BLaER1 (cell line): ENCODE measurements around the gene RGS12.
A peak's percentile ranks its signal among the peaks of the same experiment; 100 is the strongest.

Experiments used
- H3K27ac ChIP-seq: shearing (Covaris generic); formaldehyde crosslinking; 2 replicates; pipeline ENCODE4 v1.8.1; 2022
- H3K27me3 ChIP-seq: shearing (Covaris generic); formaldehyde crosslinking; 2 replicates; pipeline ENCODE4 v1.8.1; 2022
- H3K36me3 ChIP-seq: shearing (Covaris generic); formaldehyde crosslinking; 2 replicates; pipeline ENCODE4 v1.8.1; 2022
- H3K4me1 ChIP-seq: shearing (Covaris generic); formaldehyde crosslinking; 2 replicates; pipeline ENCODE4 v1.8.1; 2022
- H3K4me2 ChIP-seq: shearing (Covaris generic); formaldehyde crosslinking; 2 replicates; pipeline ENCODE4 v1.8.1; 2022
- H3K4me3 ChIP-seq: shearing (Covaris generic); formaldehyde crosslinking; 2 replicates; pipeline ENCODE4 v1.8.1; 2022
- H3K9ac ChIP-seq: shearing (Covaris generic); formaldehyde crosslinking; 2 replicates; pipeline ENCODE4 v1.8.1; 2022
- H3K9me3 ChIP-seq: shearing (Covaris generic); formaldehyde crosslinking; 2 replicates; pipeline ENCODE4 v1.8.1; 2022
- H4K20me1 ChIP-seq: shearing (Covaris generic); formaldehyde crosslinking; 2 replicates; pipeline ENCODE4 v1.8.1; 2022
- Cebpa-rat ChIP-seq: shearing (Covaris generic); IDR thresholded peaks from 2 replicates; pipeline ENCODE4 v1.8.1; 2022

RGS12 gene

DNA sequence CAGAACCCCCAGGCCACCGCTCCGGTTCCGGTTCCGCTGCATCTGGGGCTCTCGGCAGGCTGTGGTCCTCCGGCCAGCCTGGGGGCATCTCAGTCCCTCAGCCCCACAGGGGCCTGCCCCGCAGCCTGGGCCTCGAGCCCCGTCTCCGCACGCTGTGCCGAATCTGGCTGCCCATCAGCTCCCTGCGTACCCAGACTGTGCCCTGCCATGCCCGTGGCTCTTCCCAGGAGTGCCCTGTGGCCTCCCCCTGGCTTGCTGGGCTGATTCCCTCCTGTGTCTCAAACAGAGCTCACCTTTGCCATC, 44.7 kb upstream of the RGS12 start:
- TF ChIP-seq Cebpa-rat, result no peak
- peak overlapping the region; percentile 50 for H3K27ac ChIP-seq
- H3K4me2 ChIP-seq, result no peak overlapping the region
- no peak overlapping the region for H3K4me3 ChIP-seq
- H4K20me1 ChIP-seq, result peaks cover 11% of the 10 kb centered on the region; the same call in 1 of the 2 replicates
- no peaks in the 10 kb centered on the region for H3K36me3 ChIP-seq
- no peaks in the 10 kb centered on the region for H3K9me3 ChIP-seq
- H3K27me3 ChIP-seq, result no peaks in the 10 kb centered on the region
- H3K9ac ChIP-seq, result no peak overlapping the region
- peaks cover 78% of the 10 kb centered on the region for H3K4me1 ChIP-seq

DNA sequence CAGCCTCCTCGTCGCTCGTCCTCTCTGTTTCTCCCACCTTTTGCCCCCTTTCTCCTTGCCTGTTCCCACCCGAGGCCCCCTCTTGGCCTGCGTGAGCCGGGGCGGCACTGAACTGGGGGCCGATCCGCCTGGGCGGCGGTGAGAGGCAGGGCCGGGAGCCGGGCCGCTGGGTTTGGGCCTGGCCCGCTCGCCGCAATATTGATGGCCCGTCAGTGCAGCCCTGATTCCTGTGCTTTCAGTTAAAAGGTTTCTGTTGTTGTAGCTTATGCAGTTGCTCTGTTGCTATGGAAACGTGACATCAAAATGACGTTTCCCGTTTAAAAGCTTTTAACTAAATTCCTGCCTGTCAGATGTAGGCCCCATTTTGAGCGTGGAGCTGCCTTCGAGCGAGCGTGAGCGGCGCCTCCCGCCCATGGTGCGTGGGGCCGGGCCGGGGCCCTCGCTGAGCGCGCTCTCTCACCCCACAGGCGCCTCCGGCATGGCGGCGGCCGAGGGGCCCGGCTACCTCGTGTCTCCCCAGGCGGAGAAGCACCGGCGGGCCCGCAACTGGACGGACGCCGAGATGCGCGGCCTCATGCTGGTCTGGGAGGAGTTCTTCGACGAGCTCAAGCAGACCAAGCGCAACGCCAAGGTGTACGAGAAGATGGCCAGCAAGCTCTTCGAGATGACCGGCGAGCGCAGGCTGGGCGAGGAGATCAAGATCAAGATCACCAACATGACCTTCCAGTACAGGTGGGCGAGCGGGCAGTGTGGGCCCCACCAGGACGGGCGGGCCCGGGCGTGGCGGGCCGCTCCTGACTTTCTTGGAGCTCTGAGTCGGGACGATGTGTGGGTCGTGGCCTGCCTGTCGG, 43.8 kb upstream of the RGS12 start, which contains the start of gene MSANTD1:
Gene MSANTD1 (plus strand): TSS at position 349 of the 851 bp plus-strand sequence. CDS start 64 bp downstream, at position 413.
- Histone ChIP-seq H4K20me1 (peaks cover 6% of the 10 kb centered on the region; the same call in 1 of the 2 replicates), H3K9me3 (no peaks in the 10 kb centered on the region), H3K4me3 (no peak within 1 kb of the TSS), H3K27me3 (no peaks in the 10 kb centered on the region), H3K9ac (no peak within 1 kb of the TSS; the same call in 1 of the 2 replicates), H3K4me1 (peaks cover 69% of the 10 kb centered on the region), H3K36me3 (no peaks in the 10 kb centered on the region), H3K4me2 (0 out of 2 replicates have a peak within 1 kb of the TSS, but pooled peaks have one; percentile 20), H3K27ac (peak within 1 kb of the TSS; percentile 50)
- TF ChIP-seq Cebpa-rat, result no peak

DNA sequence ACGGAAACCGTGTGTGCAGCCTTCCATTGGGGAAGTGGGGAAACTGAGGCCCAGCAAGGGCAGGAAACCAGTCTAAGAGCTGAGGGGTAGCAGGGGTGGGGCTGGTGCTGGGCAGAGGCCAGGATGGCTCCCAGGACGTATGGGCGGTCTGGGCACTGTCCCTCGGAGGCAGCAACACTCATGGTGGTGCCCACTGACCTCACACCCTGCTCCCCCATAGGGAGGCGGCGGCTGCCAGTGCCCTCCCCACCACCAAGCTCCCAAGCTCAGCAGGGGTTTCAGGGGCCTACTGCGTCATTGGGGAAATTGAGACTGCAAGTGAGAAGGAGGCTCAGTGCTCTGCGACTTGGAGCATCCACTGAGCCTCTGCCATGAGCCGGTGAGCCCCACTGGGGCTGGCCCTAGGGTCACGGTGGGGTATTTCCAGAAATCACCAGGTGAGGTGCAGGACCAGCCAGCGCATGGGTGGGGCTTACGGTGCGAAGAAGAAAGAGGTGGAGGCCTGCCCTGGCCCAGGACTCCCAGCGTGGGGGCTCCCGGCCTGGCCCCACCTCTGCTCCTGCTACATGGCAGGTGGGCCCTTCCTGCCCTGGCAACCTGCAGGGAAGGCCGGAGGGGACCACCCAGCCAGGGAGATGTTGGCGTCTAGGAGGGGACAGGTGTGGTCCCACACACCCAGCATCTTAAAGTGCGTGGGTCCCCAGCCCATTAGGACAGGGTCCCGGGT, 42.9 kb upstream of the RGS12 start:
- Histone ChIP-seq H3K9me3 (no peaks in the 10 kb centered on the region), H3K4me1 (peaks cover 68% of the 10 kb centered on the region), H3K27ac (no peak overlapping the region), H3K4me3 (no peak overlapping the region), H3K36me3 (no peaks in the 10 kb centered on the region), H3K9ac (no peak overlapping the region), H3K27me3 (no peaks in the 10 kb centered on the region), H4K20me1 (no peaks in the 10 kb centered on the region), H3K4me2 (no peak overlapping the region)
- TF ChIP-seq Cebpa-rat, result no peak

GRCh38 chr4:3250438-3250955, 42.3 kb upstream of the RGS12 start:
- Histone ChIP-seq H3K27ac (peak overlapping the region; percentile 62), H3K36me3 (0 out of 2 replicates have a peak, but pooled peaks cover 1% of the 10 kb centered on the region), H3K9me3 (no peaks in the 10 kb centered on the region), H4K20me1 (no peaks in the 10 kb centered on the region), H3K4me1 (peaks cover 64% of the 10 kb centered on the region), H3K27me3 (no peaks in the 10 kb centered on the region), H3K4me3 (no peak overlapping the region), H3K4me2 (peak overlapping the region; percentile 62), H3K9ac (no peak overlapping the region)
- TF ChIP-seq Cebpa-rat, result no peak

DNA sequence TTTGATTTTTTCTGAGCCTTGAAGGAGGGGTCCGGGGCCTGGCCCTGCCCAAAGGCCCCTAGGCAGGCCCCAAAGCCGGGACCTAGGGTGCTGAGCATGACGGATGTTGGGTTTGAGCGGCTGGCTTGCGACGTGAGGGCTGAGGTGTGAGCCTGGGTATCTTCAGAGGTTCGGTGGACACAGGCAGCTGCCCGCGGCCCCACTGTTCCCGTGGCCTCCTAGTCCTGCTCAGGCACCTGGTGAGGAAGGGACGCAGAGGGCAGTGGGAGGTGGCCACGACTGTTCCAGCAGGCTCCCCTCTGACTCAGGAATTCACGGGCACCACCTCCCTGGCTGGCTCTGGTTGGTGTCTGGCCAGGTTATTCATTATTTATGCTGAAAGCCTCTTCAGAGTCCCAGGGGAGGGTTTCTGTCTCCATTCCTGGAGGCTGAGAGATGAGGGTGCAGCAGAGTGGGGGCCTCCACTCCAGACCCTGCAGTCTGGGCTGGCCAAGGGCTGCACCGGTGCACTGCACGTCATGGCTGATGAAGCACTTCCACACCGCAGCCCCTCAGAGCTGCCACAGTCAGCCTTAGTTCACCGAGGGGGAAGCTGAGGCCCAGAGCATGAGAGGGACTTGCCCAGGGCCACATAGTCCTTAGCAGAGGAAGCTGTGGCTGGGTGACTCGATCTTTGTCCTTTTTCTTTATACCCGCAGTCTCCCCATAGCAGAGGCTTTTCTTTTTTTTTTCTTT, 41.7 kb upstream of the RGS12 start:
- no peaks in the 10 kb centered on the region for H3K9me3 ChIP-seq
- no peaks in the 10 kb centered on the region for H3K27me3 ChIP-seq
- 0 out of 2 replicates have a peak, but pooled peaks cover 4% of the 10 kb centered on the region for H3K36me3 ChIP-seq
- no peak for TF ChIP-seq Cebpa-rat
- H3K4me3 ChIP-seq, result no peak overlapping the region
- H3K9ac ChIP-seq, result peak overlapping the region; percentile 24; the same call in 1 of the 2 replicates
- peak overlapping the region; percentile 62 for H3K27ac ChIP-seq
- H3K4me2 ChIP-seq, result peak overlapping the region; percentile 62
- no peaks in the 10 kb centered on the region for H4K20me1 ChIP-seq
- peaks cover 64% of the 10 kb centered on the region for H3K4me1 ChIP-seq

DNA sequence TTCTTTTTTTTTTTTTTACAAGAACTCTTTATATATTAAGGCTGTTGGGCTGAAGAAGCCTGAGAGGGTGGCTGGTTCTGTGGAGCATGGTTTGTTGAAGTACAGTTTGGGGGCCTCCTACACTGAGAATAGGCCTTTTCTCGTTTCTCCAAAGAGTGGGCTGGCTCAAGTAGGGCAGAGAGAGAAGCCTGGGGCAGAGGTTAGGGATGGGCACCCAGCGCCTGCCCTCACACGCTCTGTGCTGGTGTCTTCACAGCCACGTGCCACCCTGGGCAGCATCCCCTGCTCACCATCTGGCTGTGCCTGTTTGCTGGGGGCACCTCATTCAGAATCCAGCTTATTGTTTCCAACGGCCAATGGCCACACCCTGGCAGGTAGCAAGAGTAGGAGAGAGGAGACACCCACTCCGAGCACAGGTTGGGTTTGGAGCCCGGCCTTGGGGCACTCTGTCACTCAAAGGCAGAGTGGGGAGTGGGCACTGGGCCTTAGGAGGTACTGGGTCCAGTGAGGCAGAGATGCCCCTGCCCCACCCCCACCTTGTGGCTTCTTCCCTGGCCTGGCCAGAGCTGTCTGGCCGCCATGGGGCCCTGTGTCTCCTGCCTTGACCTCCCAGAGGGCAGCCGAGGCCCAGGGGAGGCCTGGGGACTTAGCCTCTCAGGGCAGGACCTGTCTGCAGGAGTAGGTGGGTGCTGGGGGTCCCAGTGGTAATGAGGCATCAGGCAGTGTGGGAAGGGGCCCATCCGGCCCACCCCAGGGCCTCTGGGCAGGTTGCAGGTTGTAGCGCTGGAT, 40.9 kb upstream of the RGS12 start:
- Histone ChIP-seq H3K27ac (peak overlapping the region; percentile 62), H3K9ac (peak overlapping the region; percentile 24; the same call in 1 of the 2 replicates), H3K27me3 (no peaks in the 10 kb centered on the region), H3K9me3 (no peaks in the 10 kb centered on the region), H3K4me2 (peak overlapping the region; percentile 62), H4K20me1 (no peaks in the 10 kb centered on the region), H3K36me3 (0 out of 2 replicates have a peak, but pooled peaks cover 4% of the 10 kb centered on the region), H3K4me1 (peaks cover 64% of the 10 kb centered on the region), H3K4me3 (no peak overlapping the region)
- TF ChIP-seq Cebpa-rat, result no peak

GRCh38 chr4:3252480-3252828, 40.4 kb upstream of the RGS12 start:
- no peaks in the 10 kb centered on the region for H4K20me1 ChIP-seq
- no peak overlapping the region for H3K4me3 ChIP-seq
- H3K36me3 ChIP-seq, result 0 out of 2 replicates have a peak, but pooled peaks cover 4% of the 10 kb centered on the region
- H3K4me2 ChIP-seq, result no peak overlapping the region
- H3K4me1 ChIP-seq, result peaks cover 66% of the 10 kb centered on the region
- no peaks in the 10 kb centered on the region for H3K27me3 ChIP-seq
- H3K27ac ChIP-seq, result peak overlapping the region; percentile 62
- TF ChIP-seq Cebpa-rat, result no peak
- no peak overlapping the region for H3K9ac ChIP-seq
- H3K9me3 ChIP-seq, result no peaks in the 10 kb centered on the region

DNA sequence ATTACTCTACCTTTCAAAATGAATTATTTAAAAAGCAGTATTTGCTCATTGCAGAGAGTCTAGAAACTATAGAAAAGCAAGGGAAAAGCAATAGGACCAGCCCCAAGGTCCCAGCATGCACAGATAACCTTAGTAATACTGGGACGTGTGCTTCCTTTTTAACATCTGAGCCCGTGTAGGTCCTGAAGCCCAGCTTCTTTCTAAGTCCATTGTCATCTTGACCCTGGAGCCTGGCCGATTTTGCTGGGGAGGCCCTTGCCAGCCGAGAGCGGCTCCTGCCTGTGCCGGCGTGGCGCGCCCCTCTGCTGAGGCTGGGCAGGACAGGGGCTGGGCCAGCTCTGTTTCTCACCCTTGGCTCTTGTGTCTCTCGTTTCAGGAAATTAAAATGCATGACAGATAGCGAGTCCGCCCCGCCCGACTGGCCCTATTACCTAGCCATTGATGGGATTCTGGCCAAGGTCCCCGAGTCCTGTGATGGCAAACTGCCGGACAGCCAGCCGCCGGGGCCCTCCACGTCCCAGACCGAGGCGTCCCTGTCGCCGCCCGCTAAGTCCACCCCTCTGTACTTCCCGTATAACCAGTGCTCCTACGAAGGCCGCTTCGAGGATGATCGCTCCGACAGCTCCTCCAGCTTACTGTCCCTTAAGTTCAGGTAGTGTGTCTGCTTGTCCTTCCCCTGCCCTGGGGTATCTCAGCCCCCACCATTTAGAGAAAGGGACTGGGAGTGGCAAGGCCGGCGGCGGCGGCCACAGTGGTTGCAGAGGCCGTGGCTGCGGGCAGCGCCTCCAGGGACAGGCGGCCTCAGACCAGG, 39.8 kb upstream of the RGS12 start:
- peaks cover 71% of the 10 kb centered on the region for H3K4me1 ChIP-seq
- H3K9ac ChIP-seq, result no peak overlapping the region
- H3K4me2 ChIP-seq, result no peak overlapping the region
- H3K27me3 ChIP-seq, result no peaks in the 10 kb centered on the region
- no peak for TF ChIP-seq Cebpa-rat
- H3K4me3 ChIP-seq, result no peak overlapping the region
- H3K36me3 ChIP-seq, result 0 out of 2 replicates have a peak, but pooled peaks cover 4% of the 10 kb centered on the region
- no peaks in the 10 kb centered on the region for H4K20me1 ChIP-seq
- H3K27ac ChIP-seq, result no peak overlapping the region
- no peaks in the 10 kb centered on the region for H3K9me3 ChIP-seq
